GM12878 (cell line): ENCODE measurements around the gene CYSLTR2. TPM values are rescaled to one million over a fixed set of nuclear protein-coding genes. Genes with fewer than 3 reads are reported as not detected.

Source experiments
- ATAC-seq: fragments of 200-7000 bp; cut with Tn5 transposase; 3 replicates; pipeline ENCODE4 v1.9.1; 2020; ENCODE audit warnings: mild to moderate bottlenecking, moderate library complexity
- BruUV-seq: library from RNA; stranded (reverse); fragments of 400-500 nt; replicated peaks from 2 replicates; lab custom pipeline; 2021; lab: Mats Ljungman, UMichigan
- CTCF ChIA-PET: fragments of 300-600 bp; sonication (Branson Sonifier 250); formaldehyde crosslinking; extraction: SDS; loops from one replicate; lab custom pipeline; 2021; ENCODE audit warnings: inconsistent platforms; lab: Yijun Ruan, JAX
- POLR2A ChIA-PET: fragments of 350-600 bp; formaldehyde crosslinking; extraction: SDS; loops from one replicate; lab custom pipeline; 2021; ENCODE audit warnings: inconsistent platforms; lab: Charles Lee
- RAD21 ChIA-PET: fragments of 300-600 bp; sonication (Branson Sonifier 250); formaldehyde crosslinking; loops from one replicate; lab custom pipeline; 2023; ENCODE audit warnings: antibody characterized with exemption; ENCODE audit not compliant: unreplicated experiment; lab: Charles Lee
- SMC1A ChIA-PET: fragments of 300-600 bp; sonication (Branson Sonifier 250); formaldehyde crosslinking; loops from one replicate; lab custom pipeline; 2023; ENCODE audit not compliant: unreplicated experiment, uncharacterized antibody; lab: Charles Lee
- DNase-seq: peaks from one replicate; pipeline ENCODE4 v3.0.0-alpha.2; 2011; ENCODE audit warnings: low read depth, low spot score
- FAIRE-seq: peaks from 3 replicates; lab custom pipeline; 2011; peaks lifted over from hg19 to GRCh38; lab: Jason Lieb, UNC
- H2AFZ ChIP-seq: 2 replicates; pipeline ENCODE4 v1.6.0; 2011; ENCODE audit warnings: low read depth, low read length, control low read depth; ENCODE audit not compliant: control insufficient read depth
- H3K27ac ChIP-seq: 2 replicates; pipeline ENCODE4 v1.5.1; 2011; ENCODE audit warnings: control low read depth; ENCODE audit not compliant: control insufficient read depth, insufficient read depth
- H3K27me3 ChIP-seq, 2 experiments: replicated peaks in 1 of 2; 2 replicates each; pipeline versions ENCODE4 v1.6.0 to v1.6.1; 2011; ENCODE audit warnings: low read length in 1 of 2; ENCODE audit not compliant: control insufficient read depth in 2 of 2, insufficient read depth in 2 of 2
- H3K36me3 ChIP-seq, 2 experiments: 2 replicates each; pipeline ENCODE4 v1.5.1; 2011; ENCODE audit warnings: low read length in 1 of 2; ENCODE audit not compliant: control insufficient read depth in 2 of 2, insufficient read depth in 2 of 2
- H3K4me1 ChIP-seq: 2 replicates; pipeline ENCODE4 v1.6.1; 2011; ENCODE audit warnings: mild to moderate bottlenecking, low read length, moderate library complexity, mixed read lengths; ENCODE audit not compliant: control insufficient read depth, insufficient read depth
- H3K4me2 ChIP-seq: 2 replicates; pipeline ENCODE4 v1.6.0; 2011; ENCODE audit warnings: control low read depth; ENCODE audit not compliant: control insufficient read depth, insufficient read depth
- H3K4me3 ChIP-seq: fragments of 200-600 bp; sonication (generic); 2 replicates; pipeline ENCODE4 v1.5.1; 2016
- H3K79me2 ChIP-seq: 2 replicates; pipeline ENCODE4 v1.6.0; 2011; ENCODE audit warnings: low read length; ENCODE audit not compliant: control insufficient read depth, insufficient read depth
- H3K9ac ChIP-seq: 2 replicates; pipeline ENCODE4 v1.8.0; 2011; ENCODE audit warnings: low read length, control low read depth, mixed read lengths; ENCODE audit not compliant: control insufficient read depth, insufficient read depth
- H3K9me3 ChIP-seq: replicated peaks from 3 replicates; pipeline ENCODE4 v1.5.1; 2011; ENCODE audit warnings: mild to moderate bottlenecking, low read length; ENCODE audit not compliant: control insufficient read depth, insufficient read depth
- H4K20me1 ChIP-seq: 2 replicates; pipeline ENCODE4 v1.6.0; 2011; ENCODE audit not compliant: control insufficient read depth, insufficient read depth
- BACH1 ChIP-seq: fragments of 450-650 bp; IDR thresholded peaks from 2 replicates; pipeline ENCODE4 v1.6.1; 2017; ENCODE audit warnings: mild to moderate bottlenecking, borderline replicate concordance
- CEBPZ ChIP-seq: fragments of 150-350 bp; IDR thresholded peaks from 2 replicates; pipeline ENCODE4 v1.6.1; 2016; ENCODE audit warnings: low read depth, low read length
- MEF2B ChIP-seq: fragments of 450-650 bp; IDR thresholded peaks from 2 replicates; pipeline ENCODE4 v1.6.1; 2018; ENCODE audit warnings: mild to moderate bottlenecking, moderate library complexity; ENCODE audit not compliant: partially characterized antibody, poor library complexity, severe bottlenecking
- NFIC ChIP-seq: IDR thresholded peaks from 2 replicates; pipeline ENCODE4 v1.6.1; 2012; ENCODE audit warnings: low read depth, mild to moderate bottlenecking, inconsistent platforms, low read length, moderate library complexity
- NFXL1 ChIP-seq: fragments of 450-650 bp; IDR thresholded peaks from 2 replicates; pipeline ENCODE4 v1.6.1; 2017; ENCODE audit warnings: antibody characterized with exemption, mild to moderate bottlenecking, borderline replicate concordance
- RAD51 ChIP-seq: fragments of 450-650 bp; IDR thresholded peaks from 2 replicates; pipeline ENCODE4 v1.6.1; 2016; ENCODE audit warnings: moderate library complexity, mild to moderate bottlenecking, inconsistent platforms
- RUNX3 ChIP-seq: IDR thresholded peaks from 2 replicates; pipeline ENCODE4 v1.6.1; 2012; ENCODE audit warnings: low read length, inconsistent platforms
- SMAD5 ChIP-seq: IDR thresholded peaks from 2 replicates; pipeline ENCODE4 v1.6.1; 2016; ENCODE audit warnings: antibody characterized with exemption, low read depth
- TARDBP ChIP-seq: IDR thresholded peaks from 2 replicates; pipeline ENCODE4 v1.6.1; 2016; ENCODE audit warnings: borderline replicate concordance
- ZNF274 ChIP-seq: IDR thresholded peaks from one replicate; pipeline ENCODE4 v1.8.0; 2011; ENCODE audit not compliant: insufficient read length, insufficient read depth
- ZSCAN29 ChIP-seq: fragments of 450-650 bp; IDR thresholded peaks from 2 replicates; pipeline ENCODE4 v1.6.1; 2017; ENCODE audit warnings: mild to moderate bottlenecking, moderate library complexity
- WGBS: methylation state at CpG from one replicate; pipeline ENCODE4 v1.1.6; 2016; ENCODE audit warnings: low lambda C conversion rate; ENCODE audit not compliant: insufficient replicate concordance, insufficient coverage; ENCODE audit errors: missing lambda C conversion rate; 5-methylcytosine and 5-hydroxymethylcytosine counted together
- in situ Hi-C: fragments of 300-500 bp; cut with MboI; formaldehyde crosslinking; loops from 9 replicates; pipeline ENCODE4 v1.14.3; 2018; ENCODE audit warnings: mixed read lengths
- intact Hi-C: fragments of 100-400 bp; cut with micrococcal nuclease; formaldehyde crosslinking; loops from one replicate; pipeline ENCODE4 v1.14.2; 2022; ENCODE audit not compliant: unreplicated experiment
- polyA plus RNA-seq, 11 experiments: library from polyadenylated mRNA; depleted of rRNA in 4 of 11; unstranded in 6 of 11; stranded (reverse) in 5 of 11; fragments of >200 nt; fragmentation: Nextera tagmentation in 4 of 11; fragmentation: Illumina TruSeq in 1 of 11; extraction: Ambion mirVana in 4 of 11; extraction: Trizol in 1 of 11; gene quantifications; 1 replicate in 1 of 11; 2 replicates in 10 of 11; pipeline versions ENCODE4 v1.2.1 to v1.2.3, GENCODE V29; 2011 to 2016; ENCODE audit warnings: inconsistent platforms in 2 of 11, missing spikeins in 2 of 11, low read depth in 1 of 11
- total RNA-seq, 4 experiments: library from RNA; depleted of rRNA in 3 of 4; stranded (reverse); fragments of >200 nt in 3 of 4; fragmentation: Illumina TruSeq in 1 of 4; extraction: Trizol in 1 of 4; gene quantifications; 2 replicates each; pipeline versions ENCODE4 v1.2.1 to v1.2.3, GENCODE V29; 2013 to 2021
- TF ChIP-seq, protein P1 (sequence below): fragments of 450-650 bp; formaldehyde crosslinking; IDR thresholded peaks from 2 replicates; pipeline ENCODE4 v1.4.0; 2022; ENCODE audit warnings: mild to moderate bottlenecking, moderate library complexity
- TF ChIP-seq, protein P2 (sequence below), 3 experiments: IDR thresholded peaks in 2 of 3; conservative IDR thresholded peaks in 1 of 3; 2 replicates each; pipeline ENCODE4 v1.5.1; 2011; ENCODE audit warnings: low read depth in 3 of 3, low read length in 3 of 3, mild to moderate bottlenecking in 3 of 3, control low read depth in 2 of 3, moderate library complexity in 2 of 3, inconsistent platforms in 1 of 3, mixed read lengths in 1 of 3; ENCODE audit not compliant: control insufficient read depth in 2 of 3, insufficient read depth in 1 of 3; ENCODE audit errors: extremely low read depth in 1 of 3
- TF ChIP-seq, protein P3 (sequence below): IDR thresholded peaks from 2 replicates; pipeline ENCODE4 v1.6.1; 2012; ENCODE audit warnings: low read depth, low read length, improper control_type of control experiment

CYSLTR2 gene
- total and polyA plus RNA-seq, 10 of the 15 experiments (the other 5 are each of a cell fraction or from before 2014, with no cell fraction given) = 0.02 to 0.08 (median 0.03) TPM; not detected in 5

GRCh38 chr13:48731957-48732569, 78.3 kb downstream of the CYSLTR2 start:
- Histone ChIP-seq H3K9me3 (no peaks in the 10 kb centered on the region; the same call in 2 of the 3 replicates), H3K27ac (no peak overlapping the region), H3K36me3 (no peaks in the 10 kb centered on the region), H4K20me1 (no peaks in the 10 kb centered on the region), H3K79me2 (no peaks in the 10 kb centered on the region), H2AFZ (no peak overlapping the region), H3K9ac (no peak overlapping the region), H3K27me3 (no peaks in the 10 kb centered on the region; a peak in 1 of 4 replicates), H3K4me1 (no peaks in the 10 kb centered on the region), H3K4me2 (peak overlapping the region; percentile 53; the same call in 1 of the 2 replicates), H3K4me3 (no peak overlapping the region)
- 40% methylated on average over 16 of the region's 16 CpGs for WGBS
- no peak for DNase-seq
- in situ Hi-C loops (no loop called here), intact Hi-C loops (loop anchor here (1.0 to 5.0 kb wide), 2 partner anchors 137 to 400 kb away; no protein-coding TSS in a partner anchor)
- ChIA-PET RAD21 (interaction anchor here (1.6 to 1.9 kb wide), 2 partner anchors 137 to 398 kb away, joined by 3 to 4 read pairs; no protein-coding TSS in a partner anchor), POLR2A (no interaction called here), SMC1A (interaction anchor here (0.7 kb wide), 3 partner anchors 131 to 653 kb away, joined by 3 to 4 read pairs (median 3); no protein-coding TSS in a partner anchor), CTCF (interaction anchor here (0.6 to 4.9 kb wide), 14 partner anchors 8 to 1768 kb away, joined by 3 to 13 read pairs (median 4); no protein-coding TSS in a partner anchor)
- peak; percentile 80 for FAIRE-seq
- ATAC-seq = peak; percentile 91
- no TSS peak for BruUV-seq
- TF ChIP-seq NFXL1 (no peak), BACH1 (no peak), NFIC (no peak), ZNF274 (no peak), MEF2B (no peak), SMAD5 (no peak), CEBPZ (no peak), RUNX3 (no peak), RAD51 (no peak), ZSCAN29 (no peak), TARDBP (no peak)
- TF ChIP-seq, protein P1, sequence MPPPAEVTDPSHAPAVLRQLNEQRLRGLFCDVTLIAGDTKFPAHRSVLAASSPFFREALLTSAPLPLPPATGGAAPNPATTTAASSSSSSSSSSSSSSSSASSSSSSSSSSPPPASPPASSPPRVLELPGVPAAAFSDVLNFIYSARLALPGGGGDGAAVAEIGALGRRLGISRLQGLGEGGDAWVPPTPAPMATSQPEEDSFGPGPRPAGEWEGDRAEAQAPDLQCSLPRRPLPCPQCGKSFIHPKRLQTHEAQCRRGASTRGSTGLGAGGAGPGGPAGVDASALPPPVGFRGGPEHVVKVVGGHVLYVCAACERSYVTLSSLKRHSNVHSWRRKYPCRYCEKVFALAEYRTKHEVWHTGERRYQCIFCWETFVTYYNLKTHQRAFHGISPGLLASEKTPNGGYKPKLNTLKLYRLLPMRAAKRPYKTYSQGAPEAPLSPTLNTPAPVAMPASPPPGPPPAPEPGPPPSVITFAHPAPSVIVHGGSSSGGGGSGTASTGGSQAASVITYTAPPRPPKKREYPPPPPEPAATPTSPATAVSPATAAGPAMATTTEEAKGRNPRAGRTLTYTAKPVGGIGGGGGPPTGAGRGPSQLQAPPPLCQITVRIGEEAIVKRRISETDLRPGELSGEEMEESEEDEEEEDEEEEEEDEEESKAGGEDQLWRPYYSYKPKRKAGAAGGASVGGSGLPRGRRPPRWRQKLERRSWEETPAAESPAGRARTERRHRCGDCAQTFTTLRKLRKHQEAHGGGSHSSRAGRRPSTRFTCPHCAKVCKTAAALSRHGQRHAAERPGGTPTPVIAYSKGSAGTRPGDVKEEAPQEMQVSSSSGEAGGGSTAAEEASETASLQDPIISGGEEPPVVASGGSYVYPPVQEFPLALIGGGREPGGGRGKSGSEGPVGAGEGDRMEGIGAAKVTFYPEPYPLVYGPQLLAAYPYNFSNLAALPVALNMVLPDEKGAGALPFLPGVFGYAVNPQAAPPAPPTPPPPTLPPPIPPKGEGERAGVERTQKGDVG (CRISPR knock-in tag) = no peak
- TF ChIP-seq, protein P2, sequence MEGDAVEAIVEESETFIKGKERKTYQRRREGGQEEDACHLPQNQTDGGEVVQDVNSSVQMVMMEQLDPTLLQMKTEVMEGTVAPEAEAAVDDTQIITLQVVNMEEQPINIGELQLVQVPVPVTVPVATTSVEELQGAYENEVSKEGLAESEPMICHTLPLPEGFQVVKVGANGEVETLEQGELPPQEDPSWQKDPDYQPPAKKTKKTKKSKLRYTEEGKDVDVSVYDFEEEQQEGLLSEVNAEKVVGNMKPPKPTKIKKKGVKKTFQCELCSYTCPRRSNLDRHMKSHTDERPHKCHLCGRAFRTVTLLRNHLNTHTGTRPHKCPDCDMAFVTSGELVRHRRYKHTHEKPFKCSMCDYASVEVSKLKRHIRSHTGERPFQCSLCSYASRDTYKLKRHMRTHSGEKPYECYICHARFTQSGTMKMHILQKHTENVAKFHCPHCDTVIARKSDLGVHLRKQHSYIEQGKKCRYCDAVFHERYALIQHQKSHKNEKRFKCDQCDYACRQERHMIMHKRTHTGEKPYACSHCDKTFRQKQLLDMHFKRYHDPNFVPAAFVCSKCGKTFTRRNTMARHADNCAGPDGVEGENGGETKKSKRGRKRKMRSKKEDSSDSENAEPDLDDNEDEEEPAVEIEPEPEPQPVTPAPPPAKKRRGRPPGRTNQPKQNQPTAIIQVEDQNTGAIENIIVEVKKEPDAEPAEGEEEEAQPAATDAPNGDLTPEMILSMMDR (IDR thresholded peaks at IDR 0.05 in 2 of 3, conservative IDR thresholded peaks at IDR 0.05 in 1 of 3; ENCODE audit: control insufficient read depth in 2 of 3, extremely low read depth in 1 of 3, insufficient read depth in 1 of 3, low read depth in 3 of 3, low read length in 3 of 3) = peak; percentile 59 to 87 (median 81)
- TF ChIP-seq, protein P3, sequence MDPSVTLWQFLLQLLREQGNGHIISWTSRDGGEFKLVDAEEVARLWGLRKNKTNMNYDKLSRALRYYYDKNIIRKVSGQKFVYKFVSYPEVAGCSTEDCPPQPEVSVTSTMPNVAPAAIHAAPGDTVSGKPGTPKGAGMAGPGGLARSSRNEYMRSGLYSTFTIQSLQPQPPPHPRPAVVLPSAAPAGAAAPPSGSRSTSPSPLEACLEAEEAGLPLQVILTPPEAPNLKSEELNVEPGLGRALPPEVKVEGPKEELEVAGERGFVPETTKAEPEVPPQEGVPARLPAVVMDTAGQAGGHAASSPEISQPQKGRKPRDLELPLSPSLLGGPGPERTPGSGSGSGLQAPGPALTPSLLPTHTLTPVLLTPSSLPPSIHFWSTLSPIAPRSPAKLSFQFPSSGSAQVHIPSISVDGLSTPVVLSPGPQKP = no peak
